ENCODE data around the gene COA8.
A peak's percentile ranks its signal among the peaks of the same experiment; 100 is the strongest.
"Not testable (repeated sequence)": the region's sequence is repeated elsewhere in the genome, so short reads cannot be mapped to it uniquely, and the experiment has no call there.

COA8 gene

DNA sequence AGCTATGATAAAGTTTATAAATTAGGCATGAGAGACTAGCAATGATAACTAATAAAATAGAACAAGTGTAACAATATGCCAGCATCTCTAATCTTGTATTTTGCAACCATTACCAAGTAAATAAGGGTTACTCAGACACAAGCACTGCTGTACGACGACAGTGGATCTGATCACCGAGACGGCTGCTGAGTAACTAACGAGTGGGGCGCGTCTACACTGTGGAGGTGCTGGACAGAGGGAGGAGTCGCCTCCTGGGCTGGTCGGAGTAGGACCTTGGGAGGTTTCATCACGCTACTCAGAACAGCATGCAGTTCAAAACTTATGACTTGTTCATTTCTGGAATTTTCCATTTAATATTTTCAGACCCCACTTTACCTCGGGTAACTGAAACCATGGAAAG lies 18.4 kb downstream of the COA8 start:
- DNase-seq: no peak

DNA sequence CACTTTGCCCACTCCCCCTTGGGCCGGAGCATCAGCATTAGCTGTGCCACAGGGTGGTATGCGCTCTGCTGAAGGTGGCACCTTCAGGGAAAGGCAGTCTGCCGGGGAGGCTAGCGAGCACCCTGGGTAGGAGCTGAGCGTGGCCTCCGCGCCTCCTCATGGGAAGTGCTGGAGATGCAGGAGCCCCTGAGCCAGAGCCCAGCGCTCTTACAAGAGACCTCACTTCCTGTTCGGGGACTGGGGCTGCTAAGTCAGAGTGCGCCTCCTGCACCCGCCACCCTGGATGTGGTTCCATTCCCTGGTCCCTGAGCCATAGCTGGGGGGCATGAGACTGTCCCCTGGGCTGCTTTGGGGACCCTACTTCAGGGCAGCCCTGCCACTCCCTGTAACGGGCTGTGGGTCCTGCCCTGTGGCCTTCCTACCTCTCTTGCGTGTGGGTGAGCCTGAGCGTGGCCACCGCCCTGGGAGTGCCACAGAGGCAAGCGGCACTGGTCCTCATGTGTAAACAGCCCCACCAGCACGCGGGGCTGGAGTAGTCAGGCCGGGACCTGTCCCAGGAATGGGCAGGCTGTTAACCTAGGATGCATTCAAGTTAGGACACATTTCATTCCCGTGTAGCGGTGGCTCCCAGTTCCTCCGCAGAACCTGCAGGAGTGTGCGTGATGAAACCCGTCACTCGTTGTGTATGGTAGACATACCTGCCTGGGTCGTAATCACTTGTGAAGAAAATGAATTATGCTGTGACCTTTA lies 19.4 kb downstream of the COA8 start:
- no peak for DNase-seq

DNA sequence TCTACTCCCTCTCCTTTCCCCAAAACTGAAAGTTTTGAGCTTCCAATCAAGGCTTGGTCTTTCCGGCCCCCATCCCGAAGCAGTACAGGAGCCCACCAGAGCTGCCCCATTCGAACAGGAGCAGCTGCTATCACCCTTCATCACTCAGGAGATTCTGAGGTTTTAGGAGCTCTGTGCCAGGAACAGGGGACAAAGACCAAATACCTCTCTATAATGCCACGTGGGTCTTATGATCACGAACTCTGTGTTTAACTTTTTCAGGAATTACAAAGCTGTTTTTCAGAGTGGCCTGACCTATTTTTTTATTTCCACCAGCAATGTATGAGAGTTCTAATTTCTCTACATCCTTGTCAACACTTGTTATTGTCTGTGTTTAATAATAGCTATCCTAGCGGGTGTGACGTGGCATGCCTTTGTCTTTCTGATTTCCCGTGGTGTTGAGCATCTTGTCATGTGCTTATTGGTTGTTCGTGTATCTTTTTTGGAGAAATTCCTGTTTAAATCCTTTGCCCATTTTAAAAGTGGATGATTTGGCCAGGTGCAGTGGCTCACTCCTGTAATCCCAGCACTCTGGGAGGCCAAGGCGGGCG lies 21.7 kb downstream of the COA8 start:
- no peak for DNase-seq

DNA sequence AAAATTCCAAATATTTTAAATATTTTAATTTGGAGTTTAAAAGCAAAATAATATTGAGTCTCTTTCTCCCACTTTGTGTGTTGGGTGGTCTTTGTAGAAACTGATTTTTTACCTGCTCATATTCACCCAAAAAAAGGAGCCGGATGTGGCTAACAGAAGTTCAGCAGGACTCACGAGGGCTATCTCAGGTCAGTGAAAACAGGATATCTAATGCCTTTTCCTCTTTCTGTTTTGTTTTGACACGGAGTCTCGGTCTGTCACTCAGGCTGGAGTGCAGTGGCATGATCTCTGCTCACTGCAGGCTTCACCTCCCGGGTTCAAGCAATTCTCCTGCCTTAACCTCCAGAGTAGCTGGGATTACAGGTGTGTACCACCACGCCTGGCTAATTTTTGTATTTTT lies 30.8 kb downstream of the COA8 start:
- DNase-seq: no peak

DNA sequence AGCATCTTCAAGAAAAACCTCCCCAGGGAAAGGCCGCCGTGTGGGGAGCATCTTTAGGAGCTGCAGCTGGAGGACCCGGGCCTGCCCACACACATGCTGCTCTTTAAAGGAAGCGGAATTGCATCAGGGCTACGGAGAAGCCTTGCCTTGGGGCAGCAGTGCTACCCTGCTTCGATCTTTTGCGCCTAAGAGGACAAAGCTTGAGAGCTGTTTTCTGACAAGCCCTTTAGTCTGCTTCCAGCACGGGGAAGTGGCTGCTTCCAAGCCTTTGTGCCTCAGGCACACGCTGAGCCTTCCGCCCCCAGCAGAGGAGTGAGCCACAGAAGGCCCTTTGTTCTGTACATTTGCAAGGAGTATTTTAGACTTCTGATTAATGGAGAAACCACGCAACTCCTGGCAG lies 31.5 kb downstream of the COA8 start:
- DNase-seq: no peak

DNA sequence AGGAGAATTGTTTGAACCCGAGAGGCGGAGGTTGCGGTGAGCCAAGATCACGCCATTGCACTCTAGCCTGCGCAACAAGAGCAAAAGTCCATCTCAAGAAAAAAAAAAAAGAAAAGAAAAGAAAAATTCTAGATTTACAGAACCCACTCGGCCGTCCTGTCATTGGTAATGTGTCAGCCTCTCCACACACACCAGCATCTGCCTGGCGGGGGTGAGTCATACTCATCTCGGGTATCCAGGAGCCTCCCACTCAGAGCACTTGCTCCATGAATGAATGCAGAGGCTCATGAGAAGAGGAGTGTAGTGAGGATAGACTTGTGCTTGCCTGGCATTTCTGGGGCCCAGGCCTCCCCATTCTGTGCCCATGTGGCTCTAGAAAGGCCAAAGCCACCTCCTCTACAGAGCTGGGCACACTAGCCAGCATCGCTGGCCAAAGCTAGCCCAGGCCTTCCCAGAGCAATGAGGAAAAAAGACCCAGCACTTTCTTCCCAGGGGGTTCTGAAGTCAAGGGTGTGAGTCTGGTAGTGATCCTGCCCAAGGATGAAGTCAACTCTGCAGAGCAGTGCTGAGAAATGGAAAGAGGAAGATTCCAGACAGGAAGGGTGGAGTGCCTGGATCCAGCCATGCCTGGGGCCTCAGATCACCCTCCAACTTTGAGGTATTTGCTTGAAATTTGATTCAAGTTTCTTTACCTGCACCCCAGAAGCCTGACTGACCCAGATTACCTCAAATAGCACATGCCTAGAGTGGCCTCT lies 35.0 kb downstream of the COA8 start:
- DNase-seq: no peak

DNA sequence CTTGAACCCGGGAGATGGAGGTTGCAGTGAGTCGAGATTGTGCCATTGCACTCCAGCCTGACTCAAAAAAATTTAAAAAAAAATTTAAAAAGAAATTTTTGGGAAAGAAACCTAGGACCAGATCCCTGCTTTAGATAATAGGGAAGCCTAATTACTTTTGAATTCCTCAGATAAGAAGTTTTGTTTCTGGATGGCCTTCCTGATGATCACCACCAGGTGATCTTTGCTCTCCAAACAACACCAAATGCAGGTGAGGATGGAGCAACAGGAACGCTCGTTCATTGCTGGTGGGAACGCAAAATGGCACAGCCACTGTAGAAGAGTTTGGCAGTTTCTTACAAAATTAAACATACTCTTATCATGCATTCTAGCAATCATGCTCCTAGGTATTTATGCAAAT lies 37.7 kb downstream of the COA8 start:
- DNase-seq: no peak

DNA sequence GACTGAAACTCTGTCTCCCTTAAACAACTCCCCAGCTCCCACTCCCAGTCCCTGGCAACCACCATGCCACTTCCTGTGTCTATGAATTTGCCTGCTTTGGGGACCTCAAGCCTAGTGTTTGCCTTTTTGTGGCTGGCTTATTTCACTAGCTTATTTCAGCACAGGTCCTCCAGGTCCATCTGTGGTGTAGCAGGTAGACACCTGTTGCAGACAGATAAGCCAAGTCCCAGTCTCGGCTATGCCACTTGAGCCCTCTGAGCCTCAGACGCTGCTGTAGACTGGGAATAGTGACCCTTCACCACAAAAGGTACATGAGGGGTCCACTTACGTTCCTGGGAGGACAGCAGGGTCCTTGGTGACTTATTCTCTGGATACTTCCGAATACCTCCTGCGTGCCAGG lies 41.9 kb downstream of the COA8 start:
- no peak for DNase-seq

DNA sequence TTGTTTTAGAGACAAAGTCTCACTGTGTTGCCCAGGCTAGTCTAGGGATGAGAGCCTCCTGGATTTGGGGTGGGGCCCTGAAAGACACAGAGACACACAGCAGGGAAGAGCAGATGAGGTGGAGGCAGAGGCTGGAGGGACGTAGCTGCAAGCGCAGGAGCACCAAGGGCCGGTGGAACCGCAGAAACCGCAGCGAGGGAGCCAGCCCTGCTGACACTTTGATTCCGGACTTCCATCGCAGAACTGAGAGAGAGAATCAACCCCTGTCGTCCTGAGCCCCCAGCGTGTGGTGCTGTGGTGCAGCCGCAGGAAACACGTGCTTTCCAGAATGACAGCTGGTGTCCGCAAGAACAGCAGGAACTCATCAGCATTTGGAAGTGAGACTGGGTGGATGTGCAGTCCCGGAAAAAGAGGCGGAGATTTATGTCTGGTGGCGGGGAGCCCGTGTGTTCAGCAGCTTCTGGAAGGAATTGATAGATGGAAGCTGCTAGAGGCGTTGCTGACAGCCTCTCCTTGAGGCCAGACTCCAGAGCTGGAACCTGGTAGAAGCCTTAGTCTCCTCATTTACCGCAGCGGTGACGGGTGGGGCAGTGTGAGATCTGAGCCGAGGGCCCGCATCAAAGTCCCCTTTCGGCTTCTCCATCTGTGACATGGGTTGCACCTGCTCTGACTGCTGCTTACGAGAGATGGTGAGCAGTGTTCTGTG lies 44.4 kb downstream of the COA8 start:
- peak; percentile 21 to 89 for DNase-seq

DNA sequence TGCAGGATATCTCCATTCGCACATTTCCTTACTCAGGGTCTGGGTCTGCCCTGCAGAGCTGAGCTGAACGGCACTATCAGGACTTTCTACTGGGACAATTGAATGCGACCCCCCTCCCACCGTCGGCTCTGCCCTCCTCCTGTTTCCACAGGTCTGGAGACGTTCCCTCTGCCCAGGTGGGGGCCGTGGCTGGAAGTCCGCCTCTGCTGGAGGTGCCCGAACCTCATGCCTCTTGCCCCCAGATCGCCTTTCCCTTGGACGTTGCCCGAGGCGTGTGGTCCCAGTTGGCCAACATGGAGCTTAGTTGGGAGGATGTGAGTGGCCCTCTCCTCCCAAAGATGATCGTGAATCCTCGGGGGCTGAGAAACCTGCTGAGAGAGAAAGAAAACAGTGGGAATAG lies 45.1 kb downstream of the COA8 start:
- DNase-seq: no peak

DNA sequence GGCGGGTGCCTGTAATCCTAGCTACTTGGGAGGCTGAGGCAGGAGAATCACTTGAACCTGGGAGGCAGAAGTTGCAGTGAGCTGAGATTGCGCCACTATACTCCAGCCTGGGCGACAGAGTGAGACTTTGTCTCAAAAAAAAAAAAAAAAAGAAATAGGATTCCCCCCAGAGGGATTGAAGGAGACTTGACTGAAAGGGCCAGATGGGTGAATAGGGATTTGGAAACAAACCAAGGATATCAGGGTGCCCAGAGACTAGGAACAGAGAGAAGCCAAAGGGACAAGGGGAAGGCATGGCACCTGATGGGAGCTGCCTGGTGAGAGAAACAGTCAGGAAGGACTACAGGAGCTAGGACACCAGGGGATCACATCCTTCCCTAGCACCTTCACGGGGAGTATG lies 46.3 kb downstream of the COA8 start:
- DNase-seq: not testable (repeated sequence)

DNA sequence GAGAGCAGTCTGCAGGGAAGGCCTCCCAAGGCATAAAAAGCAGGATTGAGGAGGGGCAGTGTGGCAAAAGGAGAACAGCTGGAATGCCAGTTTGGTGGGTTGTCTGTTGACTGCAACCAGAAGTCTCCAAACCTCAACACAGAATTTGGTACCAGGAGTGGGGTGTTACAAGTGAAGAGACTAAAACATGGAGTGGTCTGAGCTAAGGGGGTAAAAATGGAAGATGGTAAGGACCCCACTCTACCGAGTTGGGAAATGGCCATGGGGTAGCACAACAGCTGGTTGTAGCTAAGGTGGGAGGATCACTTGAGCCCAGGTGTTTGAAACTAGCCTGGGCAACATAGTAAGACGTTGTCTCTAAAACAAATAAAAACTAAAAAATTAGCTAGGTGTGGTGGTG lies 48.5 kb downstream of the COA8 start:
- DNase-seq: no peak

DNA sequence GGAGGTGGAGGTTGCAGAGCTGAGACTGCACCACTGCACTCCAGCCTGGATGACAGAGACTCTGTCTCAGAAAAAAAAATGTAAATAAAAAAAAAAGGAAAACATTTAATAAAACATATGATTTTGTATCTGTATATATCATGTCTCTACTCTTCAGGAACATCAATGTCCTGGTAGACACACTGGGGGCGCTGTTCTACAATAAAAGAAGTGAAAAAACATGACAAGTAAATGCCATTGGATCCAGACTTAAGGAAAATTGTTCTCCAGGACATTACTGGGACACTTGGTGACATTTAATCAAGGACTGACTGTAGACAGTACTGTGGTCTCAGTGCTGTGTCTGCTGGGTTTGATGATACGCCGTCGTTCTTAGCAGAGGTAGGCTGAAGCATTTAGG lies 50.8 kb downstream of the COA8 start:
- no peak for DNase-seq

DNA sequence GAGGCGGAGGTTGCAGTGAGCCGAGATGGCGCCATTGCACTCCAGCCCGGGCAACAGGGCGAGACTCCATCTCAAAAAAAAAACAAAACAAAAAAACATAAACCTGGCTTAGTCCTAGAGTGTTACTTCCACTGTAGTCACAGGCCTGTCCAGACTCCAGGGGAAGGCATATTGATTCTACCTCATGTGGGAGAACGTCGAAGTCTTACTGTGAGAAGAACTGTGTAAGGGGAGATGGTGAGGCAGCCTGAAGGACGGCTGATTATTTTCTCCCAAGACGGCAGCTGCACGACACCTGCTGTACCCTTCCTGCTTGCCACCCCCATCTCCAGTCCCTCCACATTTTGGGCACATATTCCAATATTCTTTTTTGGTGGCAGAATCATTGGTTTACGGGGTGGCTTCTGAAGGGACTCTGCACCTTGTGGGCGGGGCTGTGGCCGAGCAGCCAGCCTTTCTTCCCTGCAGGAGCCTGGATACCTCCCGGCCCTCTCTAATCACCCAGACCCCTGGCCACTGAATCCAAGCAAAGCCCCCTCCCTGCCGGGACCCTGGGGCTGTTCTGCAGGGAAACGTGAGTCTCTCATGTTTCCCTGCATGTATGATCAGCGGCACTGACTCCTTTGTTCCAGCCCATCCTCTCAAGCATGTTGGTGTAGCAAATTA lies 54.0 kb downstream of the COA8 start:
- DNase-seq: no peak

DNA sequence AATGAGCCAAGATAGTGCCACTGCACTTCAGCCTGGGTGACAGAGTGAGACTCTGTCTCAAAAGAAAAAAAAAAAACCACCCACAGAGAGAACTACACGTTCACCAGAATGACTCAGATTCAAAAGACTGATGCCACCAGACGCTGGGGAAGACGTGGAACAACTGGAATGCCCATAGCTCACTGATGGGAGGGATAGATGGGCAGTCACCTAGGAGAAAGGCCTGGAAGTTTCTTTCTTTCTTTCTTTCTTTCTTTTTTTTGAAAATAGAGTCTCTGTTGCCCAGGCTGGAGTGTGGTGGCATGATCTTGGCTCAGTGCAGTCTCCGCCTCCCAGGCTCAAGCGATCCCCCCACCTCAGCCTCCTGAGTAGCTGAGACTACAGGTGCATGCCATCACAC lies 56.3 kb downstream of the COA8 start:
- DNase-seq: no peak

DNA sequence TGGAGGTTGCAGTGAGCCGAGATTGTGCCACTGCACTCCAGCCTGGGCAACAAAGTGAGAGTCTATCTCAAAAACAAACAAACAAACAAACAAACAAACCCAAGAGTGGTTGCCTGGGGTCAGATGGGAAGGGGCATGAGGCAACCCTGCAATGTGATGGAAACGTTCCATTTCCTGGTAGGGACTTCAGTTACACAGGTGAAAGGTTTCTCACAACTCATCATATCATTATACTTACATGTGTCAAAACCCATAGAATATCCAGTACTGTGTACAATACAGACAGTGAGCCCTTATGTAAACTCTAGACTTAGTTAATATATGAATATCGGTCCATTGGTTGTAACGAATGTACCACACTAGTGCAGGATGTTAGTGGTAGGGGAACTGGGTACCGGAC lies 59.1 kb downstream of the COA8 start:
- no peak for DNase-seq

DNA sequence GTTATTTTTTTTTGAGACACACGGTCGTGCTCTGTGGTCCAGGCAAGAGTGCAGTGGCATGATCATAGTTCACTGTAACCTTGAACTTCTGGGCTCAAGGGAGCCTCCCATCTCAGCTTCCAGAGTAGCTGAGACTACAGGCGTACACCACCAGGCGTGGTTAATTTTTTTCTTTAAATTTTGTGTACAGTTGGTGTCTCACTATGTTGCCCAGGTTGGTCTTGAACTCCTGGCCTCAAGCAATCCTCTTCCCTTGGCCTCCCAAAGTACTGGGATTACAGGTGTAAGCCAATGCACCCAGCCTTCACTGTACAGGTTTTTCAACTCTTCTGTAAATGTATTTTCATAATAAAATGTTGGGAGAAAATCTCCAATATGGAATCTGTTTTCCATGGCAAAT lies 60.5 kb downstream of the COA8 start:
- DNase-seq: no peak

DNA sequence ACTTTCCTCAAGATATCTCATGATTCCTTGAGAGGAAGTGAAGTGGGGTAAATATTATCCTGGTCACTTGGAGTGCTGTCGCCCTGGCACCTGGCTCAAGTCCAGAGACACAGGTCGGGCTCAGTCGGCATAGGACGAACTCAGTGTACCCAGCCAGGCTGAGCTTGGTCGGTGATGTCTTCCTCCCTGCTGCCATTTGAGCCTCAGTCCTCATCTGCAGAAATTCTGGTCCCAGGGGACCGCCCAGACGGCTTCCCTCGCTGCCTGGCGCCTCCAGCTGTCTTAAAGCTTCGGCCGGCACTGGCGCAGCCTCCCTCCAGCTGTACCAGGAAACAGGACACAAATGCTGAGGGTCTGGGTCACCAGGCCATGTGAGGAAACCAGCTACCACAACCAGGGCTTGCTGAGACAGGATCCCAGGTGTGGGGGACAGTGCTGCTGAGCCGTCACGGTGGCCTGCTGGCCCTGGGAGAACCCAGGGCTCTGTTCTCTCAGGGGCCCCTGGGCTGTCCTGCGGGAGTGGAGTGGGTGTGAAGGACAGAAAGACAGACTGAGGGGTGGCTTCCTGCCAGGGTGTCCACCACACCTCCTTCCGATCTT lies 61.2 kb downstream of the COA8 start:
- no peak for DNase-seq

DNA sequence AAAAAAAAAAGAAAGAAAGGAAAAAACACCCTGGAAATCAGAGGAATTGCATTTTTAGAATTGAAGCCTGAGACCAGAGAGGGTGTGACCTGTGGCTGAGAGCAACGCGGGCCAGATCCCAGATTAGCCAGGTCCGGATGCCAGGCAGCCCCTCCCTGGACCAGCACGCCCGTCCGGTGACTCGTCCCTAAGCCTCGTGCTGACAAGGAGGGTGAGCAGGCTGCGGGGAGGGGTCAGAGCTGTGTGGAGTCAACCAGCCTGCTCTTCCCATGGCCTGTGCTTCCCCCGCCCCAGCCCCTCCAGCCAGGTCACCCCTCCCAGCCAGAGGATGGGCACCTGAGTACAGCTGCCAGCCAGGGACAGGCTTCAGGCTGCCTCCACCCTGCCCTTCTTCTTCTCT lies 62.1 kb downstream of the COA8 start:
- no peak for DNase-seq

DNA sequence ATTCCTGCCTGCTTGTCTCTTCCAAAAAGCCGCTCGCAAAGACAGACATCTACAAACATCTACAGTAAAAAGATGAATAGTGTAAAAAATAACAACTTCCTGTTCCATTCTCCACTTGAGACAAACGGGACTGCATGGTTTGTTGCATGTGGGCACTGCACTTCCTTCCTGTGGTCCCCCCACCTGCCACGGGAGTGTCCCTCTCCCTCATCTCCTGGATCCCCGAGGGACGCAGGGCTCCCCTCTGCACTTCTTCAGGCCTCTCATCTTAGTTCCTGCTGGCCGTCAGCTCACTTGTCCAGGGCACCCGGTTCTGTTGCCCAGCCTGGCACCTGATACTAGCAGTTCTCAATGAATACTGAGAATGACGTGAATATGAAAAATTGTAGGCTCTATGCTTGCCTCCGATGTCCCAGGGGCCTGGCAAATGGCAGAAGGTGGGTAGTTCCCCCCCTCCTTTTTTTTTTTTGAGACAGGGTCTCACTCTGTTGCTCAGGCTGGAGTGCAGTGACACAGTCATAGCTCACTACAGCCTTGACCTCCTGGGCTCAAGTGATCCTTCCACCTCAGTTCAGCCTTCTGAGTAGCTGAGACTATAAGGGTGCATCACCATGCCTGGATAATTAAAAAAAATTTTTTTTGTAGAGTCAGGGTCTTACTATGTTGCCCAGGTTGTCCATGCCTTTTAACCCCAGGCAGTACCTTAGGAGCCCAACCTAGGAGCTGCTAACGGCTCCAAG lies 62.8 kb downstream of the COA8 start:
- no peak for DNase-seq

DNA sequence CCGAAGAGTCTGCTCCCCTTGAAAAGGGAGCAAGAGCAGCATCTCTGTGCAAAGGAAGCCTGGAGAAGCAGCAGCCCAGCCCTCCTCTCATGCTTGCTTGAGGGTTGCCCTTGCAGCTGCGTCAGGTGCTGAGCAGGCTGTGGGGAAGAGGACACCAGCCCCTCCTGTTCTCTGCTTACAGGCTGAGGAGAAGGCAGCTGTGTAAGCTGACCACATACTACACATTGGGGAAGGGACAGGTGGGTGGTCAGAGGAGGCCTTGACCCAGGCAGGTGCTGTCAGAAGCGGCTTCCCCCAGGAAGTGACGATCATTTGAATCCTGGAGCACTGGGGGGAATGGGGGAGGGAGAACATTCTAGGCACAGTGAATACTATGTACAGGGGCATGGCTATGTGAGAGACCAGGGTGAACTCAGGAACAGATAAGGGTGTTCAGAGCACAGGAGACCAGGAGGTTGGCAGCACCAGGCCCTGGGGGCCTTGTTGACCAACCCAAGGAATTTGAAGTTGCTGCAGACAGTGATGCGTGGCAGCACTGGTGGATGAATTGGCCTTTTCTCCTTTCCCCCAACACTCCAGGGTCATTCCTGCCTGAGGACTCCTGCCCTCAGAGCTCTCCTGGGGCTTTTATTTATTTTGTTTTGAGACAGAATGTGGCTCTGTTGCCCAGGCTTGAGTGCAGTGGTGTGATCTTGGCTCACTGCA lies 63.5 kb downstream of the COA8 start:
- no peak for DNase-seq
